Astrocyte of the cerebellum (primary cell): ENCODE results near the gene PPP2R3B.

ENCODE experiments used
- DNase-seq: peaks from one replicate; pipeline ENCODE4 v3.0.0-alpha.2; 2011; ENCODE audit warnings: low read depth
- H3K4me3 ChIP-seq: 2 replicates; pipeline ENCODE4 v1.5.1; 2011; ENCODE audit warnings: mild to moderate bottlenecking, low read depth, low read length, moderate library complexity
- CTCF ChIP-seq: IDR thresholded peaks from 2 replicates; pipeline ENCODE4 v1.5.1; 2012; ENCODE audit warnings: low read length, low read depth, moderate library complexity, mild to moderate bottlenecking; ENCODE audit errors: missing control alignments
- in situ Hi-C: cut with HindIII; loops from 2 replicates; pipeline ENCODE4 v1.10.0; 2017; ENCODE audit warnings: low sequenced_read_pairs

PPP2R3B gene

GRCh38 chrX:404656-405055, 17.9 kb upstream of the PPP2R3B start:
- TF ChIP-seq CTCF, result no peak
- no peak overlapping the region for H3K4me3 ChIP-seq
- in situ Hi-C loops, result no loop called here
- no peak for DNase-seq

GRCh38 chrX:402857-403256, 16.1 kb upstream of the PPP2R3B start:
- no peak overlapping the region for H3K4me3 ChIP-seq
- in situ Hi-C loops, result no loop called here
- no peak for TF ChIP-seq CTCF
- DNase-seq, result no peak

GRCh38 chrX:400258-400657, 13.6 kb upstream of the PPP2R3B start:
- DNase-seq, result no peak
- H3K4me3 ChIP-seq, result no peak overlapping the region
- in situ Hi-C loops, result no loop called here
- TF ChIP-seq CTCF, result no peak

- H3K4me3 ChIP-seq, result no peak overlapping the region
- in situ Hi-C loops, result no loop called here
- no peak for TF ChIP-seq CTCF
- peak; percentile 27 for DNase-seq
These were observed 10.9 kb upstream of the PPP2R3B start for GRCh38 chrX:397575-397974.

- no peak overlapping the region for H3K4me3 ChIP-seq
- in situ Hi-C loops, result no loop called here
- TF ChIP-seq CTCF, result no peak
- no peak for DNase-seq
These were observed 8.1 kb upstream of the PPP2R3B start for GRCh38 chrX:394830-395229.

GRCh38 chrX:392575-392846, 5.8 kb upstream of the PPP2R3B start:
- H3K4me3 ChIP-seq, result no peak overlapping the region
- in situ Hi-C loops, result no loop called here
- TF ChIP-seq CTCF, result no peak
- no peak for DNase-seq

- no peak for DNase-seq
- no peak for TF ChIP-seq CTCF
- no peak overlapping the region for H3K4me3 ChIP-seq
- in situ Hi-C loops, result no loop called here
These were observed 5.2 kb upstream of the PPP2R3B start for GRCh38 chrX:391717-392574.
